ENCODE data around the gene KCNJ6.

GRCh38 chr21:37568916-37569315 is 347.3 kb downstream of the KCNJ6 start:
- TF ChIP-seq CTCF (IDR thresholded peaks at IDR 0.05) (no peak), EP300 (IDR thresholded peaks at IDR 0.05; ENCODE audit: borderline replicate concordance in 1 of 2, low read depth in 1 of 2, low read length in 1 of 2) (no peak), FOXM1 (IDR thresholded peaks at IDR 0.05; ENCODE audit: low read depth) (no peak), REST (IDR thresholded peaks at IDR 0.05; ENCODE audit: low read depth, low read length) (no peak), RAD21 (IDR thresholded peaks at IDR 0.05; ENCODE audit: low read length) (no peak), TEAD4 (IDR thresholded peaks at IDR 0.05; ENCODE audit: borderline replicate concordance, insufficient read depth) (no peak), CHD2 (IDR thresholded peaks at IDR 0.05; ENCODE audit: low read length, partially characterized antibody) (no peak)
